Measurements from ENCODE around the gene GPR35. TPM values are rescaled to one million over a fixed set of nuclear protein-coding genes. Genes with fewer than 3 reads are reported as not detected.
A peak's percentile ranks its signal among the peaks of the same experiment; 100 is the strongest.

The GPR35 gene
- polyA plus RNA-seq, 3 donors: 30.6 to 37.8 (median 36.3) TPM

DNA sequence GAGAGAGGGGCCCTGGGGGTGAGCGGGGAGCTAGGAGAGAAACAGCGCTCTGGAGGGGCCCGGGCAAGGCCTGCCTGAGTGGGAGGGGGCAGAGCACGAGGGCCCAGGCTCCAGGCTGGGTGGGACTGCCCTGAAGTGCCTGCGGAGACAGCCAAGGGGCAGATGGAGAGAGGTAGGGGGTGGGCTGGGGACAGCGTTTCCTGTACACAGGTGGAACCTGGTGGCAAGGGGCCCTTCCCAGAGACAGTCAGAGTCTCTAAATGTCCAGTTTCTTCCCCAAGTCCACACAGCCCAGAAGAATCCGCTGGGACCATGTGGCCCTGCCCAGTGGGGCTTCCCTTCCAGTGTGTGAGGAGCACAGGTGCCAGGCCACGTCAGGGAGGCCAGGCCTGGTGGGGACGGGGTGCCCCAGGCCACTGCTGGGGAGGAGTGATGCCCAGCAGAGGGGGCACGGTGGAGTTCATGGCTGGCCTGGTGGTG is 1.7 kb upstream of the GPR35 start:
- H3K27me3 Mint-ChIP-seq (ENCODE audit: low read depth in 3 of 3): peaks cover 0 to 1% (median 0%) of the 10 kb centered on the region in 3 donors
- H3K9me3 Mint-ChIP-seq: peaks cover 0 to 2% (median 0%) of the 10 kb centered on the region in 7 donors
- H3K27ac ChIP-seq (ENCODE audit: low read depth in 1 of 2, low read length in 2 of 2): peak overlapping the region in 1 of 2 donors; percentile 96
- H2AFZ ChIP-seq (ENCODE audit: insufficient read depth, low read depth, low read length, poor library complexity, severe bottlenecking): peak overlapping the region; percentile 57
- no peak overlapping the region for H3K9ac ChIP-seq (ENCODE audit: insufficient read depth, low read length, poor library complexity, severe bottlenecking)
- no peak overlapping the region for H3K4me2 ChIP-seq (replicated peaks; ENCODE audit: extremely low read depth, low read length, poor library complexity, severe bottlenecking)
- DNase-seq: no peak
- peaks cover 72% of the 10 kb centered on the region for H3K4me1 Mint-ChIP-seq
- peaks cover 85 to 91% of the 10 kb centered on the region in 2 donors for H3K4me1 ChIP-seq (ENCODE audit: control insufficient read depth in 1 of 2, insufficient read depth in 2 of 2, low read length in 2 of 2)
- no peak overlapping the region for H3K4me3 ChIP-seq (replicated peaks in 1 of 3; ENCODE audit: low read depth in 2 of 3, low read length in 3 of 3)
- no peaks in the 10 kb centered on the region for H4K20me1 ChIP-seq (ENCODE audit: insufficient read depth, low read length)
- H3K27me3 ChIP-seq (ENCODE audit: control insufficient read depth in 2 of 2, insufficient read depth in 2 of 2, low read length in 2 of 2): no peaks in the 10 kb centered on the region
- 56% methylated on average over 7 of the region's 10 CpGs for WGBS (ENCODE audit: insufficient coverage)
- peaks cover 5 to 16% of the 10 kb centered on the region in 2 donors for H3K36me3 Mint-ChIP-seq
- H3K4me3 Mint-ChIP-seq: no peak overlapping the region
- H3K79me2 ChIP-seq (ENCODE audit: insufficient read depth, low read length): peaks cover 19% of the 10 kb centered on the region
- H3K9me3 ChIP-seq (replicated peaks in 1 of 2; ENCODE audit: control insufficient read depth in 1 of 2, insufficient read depth in 1 of 2, low read length in 2 of 2): no peaks in the 10 kb centered on the region
- TF ChIP-seq, protein P1, sequence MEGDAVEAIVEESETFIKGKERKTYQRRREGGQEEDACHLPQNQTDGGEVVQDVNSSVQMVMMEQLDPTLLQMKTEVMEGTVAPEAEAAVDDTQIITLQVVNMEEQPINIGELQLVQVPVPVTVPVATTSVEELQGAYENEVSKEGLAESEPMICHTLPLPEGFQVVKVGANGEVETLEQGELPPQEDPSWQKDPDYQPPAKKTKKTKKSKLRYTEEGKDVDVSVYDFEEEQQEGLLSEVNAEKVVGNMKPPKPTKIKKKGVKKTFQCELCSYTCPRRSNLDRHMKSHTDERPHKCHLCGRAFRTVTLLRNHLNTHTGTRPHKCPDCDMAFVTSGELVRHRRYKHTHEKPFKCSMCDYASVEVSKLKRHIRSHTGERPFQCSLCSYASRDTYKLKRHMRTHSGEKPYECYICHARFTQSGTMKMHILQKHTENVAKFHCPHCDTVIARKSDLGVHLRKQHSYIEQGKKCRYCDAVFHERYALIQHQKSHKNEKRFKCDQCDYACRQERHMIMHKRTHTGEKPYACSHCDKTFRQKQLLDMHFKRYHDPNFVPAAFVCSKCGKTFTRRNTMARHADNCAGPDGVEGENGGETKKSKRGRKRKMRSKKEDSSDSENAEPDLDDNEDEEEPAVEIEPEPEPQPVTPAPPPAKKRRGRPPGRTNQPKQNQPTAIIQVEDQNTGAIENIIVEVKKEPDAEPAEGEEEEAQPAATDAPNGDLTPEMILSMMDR (IDR thresholded peaks at IDR 0.05): no peak
- H3K27ac Mint-ChIP-seq: peak overlapping the region in 6 of 7 donors; percentile 13 to 96 (median 66)
- intact Hi-C loops (cut with micrococcal nuclease): loop anchor here (2.0 to 5.0 kb wide), 4 partner anchors 36 to 63 kb away; partner anchors contain the start of genes CAPN10 (in 2 of the 2) and DUSP28 (in 1 of the 2)
- peaks cover 4 to 9% of the 10 kb centered on the region in 2 donors for H3K36me3 ChIP-seq (replicated peaks in 1 of 2; ENCODE audit: control insufficient read depth in 1 of 2, insufficient read depth in 2 of 2, low read length in 2 of 2)

DNA sequence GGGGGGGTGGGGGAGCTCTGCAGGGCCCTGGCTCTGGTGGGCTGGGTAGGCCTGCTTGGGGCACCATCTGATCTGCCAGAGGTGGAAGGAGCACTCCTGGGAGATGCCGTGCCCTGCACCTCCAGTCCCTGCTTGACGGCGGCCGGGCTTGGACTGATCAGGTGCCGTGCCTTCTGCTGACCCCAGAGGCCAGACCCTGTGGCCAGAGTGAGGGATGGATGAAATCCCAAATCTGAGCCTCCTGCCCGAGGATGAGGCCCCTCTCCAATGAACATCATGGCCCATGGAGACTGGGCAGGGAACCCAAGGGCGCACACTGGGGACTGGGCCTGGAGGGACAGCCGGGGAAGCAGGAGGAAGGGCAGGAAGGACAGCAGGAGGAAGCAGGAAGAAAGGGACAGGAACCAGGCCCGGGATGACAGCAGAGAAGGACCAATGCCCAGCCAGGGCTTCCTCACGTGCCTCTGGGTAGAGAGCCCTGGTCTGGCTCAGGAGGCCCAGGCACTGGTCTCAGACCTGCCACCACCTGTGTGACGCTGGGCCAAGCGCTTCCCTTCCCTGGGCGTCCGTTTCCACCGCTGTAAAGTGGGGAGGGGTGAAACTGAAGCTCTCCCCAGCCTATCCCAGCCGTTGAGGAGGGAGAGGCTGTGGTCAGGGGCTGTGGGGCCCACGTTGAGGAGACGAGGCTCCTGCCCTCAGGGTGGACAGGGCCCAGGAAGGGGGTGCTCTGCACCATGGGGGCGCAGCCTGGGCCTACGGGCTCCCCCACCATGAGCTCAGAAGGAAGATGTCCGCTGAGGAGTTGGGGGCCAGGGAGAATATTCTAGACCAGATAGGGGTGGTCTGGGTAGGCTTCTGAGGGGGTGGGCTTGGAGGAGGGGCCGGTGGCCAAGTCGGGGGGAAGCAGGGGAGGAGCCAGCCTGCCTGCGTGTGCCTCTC is 1.0 kb upstream of the GPR35 start:
- peaks cover 19% of the 10 kb centered on the region for H3K79me2 ChIP-seq (ENCODE audit: insufficient read depth, low read length)
- Mint-ChIP-seq H3K9me3 (peaks cover 0 to 2% (median 0%) of the 10 kb centered on the region in 7 donors), H3K4me3 (peak overlapping the region; percentile 77 to 90), H3K27me3 (ENCODE audit: low read depth in 3 of 3) (peaks cover 0 to 1% (median 0%) of the 10 kb centered on the region in 3 donors), H3K4me1 (peaks cover 72% of the 10 kb centered on the region), H3K27ac (peak overlapping the region; percentile 93 to 99 (median 97)), H3K36me3 (peaks cover 7 to 16% of the 10 kb centered on the region in 2 donors)
- H2AFZ ChIP-seq (ENCODE audit: insufficient read depth, low read depth, low read length, poor library complexity, severe bottlenecking): peak overlapping the region; percentile 57
- H3K36me3 ChIP-seq (replicated peaks in 1 of 2; ENCODE audit: control insufficient read depth in 1 of 2, insufficient read depth in 2 of 2, low read length in 2 of 2): peaks cover 8 to 10% of the 10 kb centered on the region in 2 donors
- peak; percentile 27 to 75 (median 70) for DNase-seq
- H3K27me3 ChIP-seq (ENCODE audit: control insufficient read depth in 2 of 2, insufficient read depth in 2 of 2, low read length in 2 of 2): no peaks in the 10 kb centered on the region
- TF ChIP-seq, protein P1 (IDR thresholded peaks at IDR 0.05): no peak
- peak overlapping the region; percentile 87 for H3K9ac ChIP-seq (ENCODE audit: insufficient read depth, low read length, poor library complexity, severe bottlenecking)
- peak overlapping the region in 1 of 3 experiments; percentile 82 for H3K4me3 ChIP-seq (replicated peaks in 1 of 3; ENCODE audit: low read depth in 2 of 3, low read length in 3 of 3)
- 45% methylated on average over 15 of the region's 24 CpGs for WGBS (ENCODE audit: insufficient coverage)
- peaks cover 84 to 89% of the 10 kb centered on the region in 2 donors for H3K4me1 ChIP-seq (ENCODE audit: control insufficient read depth in 1 of 2, insufficient read depth in 2 of 2, low read length in 2 of 2)
- no peaks in the 10 kb centered on the region for H4K20me1 ChIP-seq (ENCODE audit: insufficient read depth, low read length)
- peak overlapping the region; percentile 96 to 99 for H3K27ac ChIP-seq (ENCODE audit: low read depth in 1 of 2, low read length in 2 of 2)
- intact Hi-C loops (cut with micrococcal nuclease): loop anchor here (2.0 to 5.0 kb wide), 3 partner anchors 37 to 63 kb away; partner anchors contain the start of genes CAPN10 (in 1 of the 2) and DUSP28 (in 1 of the 2)
- no peaks in the 10 kb centered on the region for H3K9me3 ChIP-seq (replicated peaks in 1 of 2; ENCODE audit: control insufficient read depth in 1 of 2, insufficient read depth in 1 of 2, low read length in 2 of 2)
- peak overlapping the region; percentile 88 for H3K4me2 ChIP-seq (replicated peaks; ENCODE audit: extremely low read depth, low read length, poor library complexity, severe bottlenecking)

Measured in CD14-positive monocyte (primary cell).